Measurements from ENCODE around the gene SGPP2. TPM values are rescaled to one million over a fixed set of nuclear protein-coding genes. Genes with fewer than 3 reads are reported as not detected.

Gene SGPP2
- total RNA-seq, 1 experiment from 2014 or later = not detected

GRCh38 chr2:222445227-222445626 lies 20.9 kb downstream of the SGPP2 start:
- H3K18ac ChIP-seq (ENCODE audit: insufficient read length, low read depth, low read length) = no peak overlapping the region
- H4K91ac ChIP-seq (ENCODE audit: insufficient read length, low read depth, low read length) = no peak overlapping the region
- no peak overlapping the region for H2BK12ac ChIP-seq (ENCODE audit: insufficient read length, low read depth, low read length)
- no peak overlapping the region for H4K5ac ChIP-seq (ENCODE audit: insufficient read length, low read depth, low read length)
- H2BK15ac ChIP-seq (ENCODE audit: low read depth, low read length) = no peak overlapping the region
- peaks cover 69% of the 10 kb centered on the region for H3K27me3 Mint-ChIP-seq (ENCODE audit: low read depth)
- no peak overlapping the region for H2AK5ac ChIP-seq (ENCODE audit: insufficient read length, low read length)
- no peaks in the 10 kb centered on the region for H3K9me3 ChIP-seq (ENCODE audit: control insufficient read depth, low read depth, low read length)
- H3K23me2 ChIP-seq (ENCODE audit: insufficient read length, low read depth, low read length, poor library complexity, severe bottlenecking) = no peaks in the 10 kb centered on the region
- H3K27ac Mint-ChIP-seq = no peak overlapping the region
- H2BK20ac ChIP-seq (ENCODE audit: low read depth, low read length, poor library complexity, severe bottlenecking) = no peak overlapping the region
- no peaks in the 10 kb centered on the region for H3K4me1 ChIP-seq (ENCODE audit: insufficient read depth, low read length)
- H3K23ac ChIP-seq (ENCODE audit: insufficient read length, low read depth, low read length) = no peak overlapping the region
- H4K20me1 ChIP-seq (ENCODE audit: control insufficient read depth, insufficient read depth, insufficient read length) = no peaks in the 10 kb centered on the region
- no peak overlapping the region for H2AFZ ChIP-seq (ENCODE audit: low read length)
- H3K79me2 ChIP-seq (ENCODE audit: insufficient read depth, low read length) = no peaks in the 10 kb centered on the region
- no peak overlapping the region for H3T11ph ChIP-seq (ENCODE audit: low read length)
- no CpG with 5 or more reads among the region's 1 CpG for WGBS (ENCODE audit: extremely low coverage, insufficient read length, low lambda C conversion rate)
- no peak overlapping the region for H3K14ac ChIP-seq (ENCODE audit: insufficient read depth, low read length)
- H3K56ac ChIP-seq (ENCODE audit: insufficient read length, low read depth, low read length) = no peak overlapping the region
- TF ChIP-seq CTCF (conservative IDR thresholded peaks at IDR 0.05) = no peak
- no peak overlapping the region for H3K4me2 ChIP-seq (ENCODE audit: insufficient read depth, insufficient read length, low read length)
- H3K27me3 ChIP-seq (ENCODE audit: insufficient read depth, low read length) = no peaks in the 10 kb centered on the region
- peaks cover 0 to 3% of the 10 kb centered on the region in 2 experiments; a peak in 1 of 4 replicates for H3K4me1 Mint-ChIP-seq
- no peaks in the 10 kb centered on the region for H3K36me3 Mint-ChIP-seq (ENCODE audit: insufficient read depth in 1 of 3, low read depth in 3 of 3)
- no peak overlapping the region for H2BK120ac ChIP-seq (ENCODE audit: low read depth, low read length, poor library complexity, severe bottlenecking)
- no peak overlapping the region for H3K4me3 Mint-ChIP-seq
- no peaks in the 10 kb centered on the region for H3K79me1 ChIP-seq (ENCODE audit: insufficient read depth, low read depth, low read length, poor library complexity, severe bottlenecking)
- no peak overlapping the region for H3K27ac ChIP-seq (ENCODE audit: insufficient read length, low read depth, low read length)
- H2BK5ac ChIP-seq (ENCODE audit: insufficient read length, low read length) = no peak overlapping the region
- H3K9ac ChIP-seq (ENCODE audit: extremely low read depth, insufficient read length, low read length) = no peak overlapping the region
- H3K4ac ChIP-seq (ENCODE audit: low read depth, low read length) = no peak overlapping the region
- H3K9me3 Mint-ChIP-seq = no peaks in the 10 kb centered on the region; a peak in 2 of 5 replicates
- no peak overlapping the region for H4K8ac ChIP-seq (replicated peaks; ENCODE audit: insufficient read length, low read depth, low read length)
- no peak for DNase-seq

All from H9 (cell line).